C4-2B (cell line): ENCODE measurements around the gene NRXN3.

Experiments used
- H3K27ac ChIP-seq: fragments of 450-650 bp; 2 replicates; pipeline ENCODE4 v1.5.1; 2017
- CTCF ChIP-seq: fragments of 450-650 bp; conservative IDR thresholded peaks from 2 replicates; pipeline ENCODE4 v1.5.1; 2017; ENCODE audit warnings: mild to moderate bottlenecking
- ZFX ChIP-seq: fragments of 450-650 bp; IDR thresholded peaks from 2 replicates; pipeline ENCODE4 v1.6.1; 2017

Gene NRXN3

GRCh38 chr14:78242086-78242485, 71.9 kb downstream of the NRXN3 start:
- TF ChIP-seq ZFX (no peak), CTCF (no peak)

GRCh38 chr14:78243187-78243586, 73.0 kb downstream of the NRXN3 start:
- H3K27ac ChIP-seq, result no peak overlapping the region
- TF ChIP-seq CTCF, result no peak
- TF ChIP-seq ZFX, result no peak

More at GRCh38 chr14:78242086-78242485, 71.9 kb downstream of the NRXN3 start:
- H3K27ac ChIP-seq, result no peak overlapping the region

GRCh38 chr14:78245238-78245637, 75.1 kb downstream of the NRXN3 start:
- TF ChIP-seq CTCF (no peak), ZFX (no peak)
- no peak overlapping the region for H3K27ac ChIP-seq

- no peak overlapping the region for H3K27ac ChIP-seq
- no peak for TF ChIP-seq CTCF
- no peak for TF ChIP-seq ZFX
Measured at GRCh38 chr14:78248501-78249090, 78.4 kb downstream of the NRXN3 start.

- H3K27ac ChIP-seq, result no peak overlapping the region
- TF ChIP-seq ZFX, result no peak
- no peak for TF ChIP-seq CTCF
Measured at GRCh38 chr14:78251308-78251707, 81.1 kb downstream of the NRXN3 start.

GRCh38 chr14:78253986-78254385, 83.8 kb downstream of the NRXN3 start:
- TF ChIP-seq ZFX, result no peak
- TF ChIP-seq CTCF, result no peak
- H3K27ac ChIP-seq, result no peak overlapping the region

- TF ChIP-seq ZFX (no peak), CTCF (no peak)
- H3K27ac ChIP-seq, result no peak overlapping the region
Measured at GRCh38 chr14:78254911-78255461, 84.8 kb downstream of the NRXN3 start.
